B cell (primary cell): ENCODE results near the gene UBAC1.

Source experiments
- EZH2 ChIP-seq: IDR thresholded peaks from 2 replicates; pipeline ENCODE4 v1.6.1; 2012; ENCODE audit warnings: borderline replicate concordance, low read depth, mild to moderate bottlenecking, moderate library complexity, low read length; ENCODE audit not compliant: insufficient read depth, poor library complexity, severe bottlenecking
- TF ChIP-seq, protein P1 (sequence below): fragments of 200-600 bp; IDR thresholded peaks from one replicate; pipeline ENCODE4 v1.8.0; 2022; ENCODE audit warnings: antibody characterized with exemption, mild to moderate bottlenecking

DNA sequence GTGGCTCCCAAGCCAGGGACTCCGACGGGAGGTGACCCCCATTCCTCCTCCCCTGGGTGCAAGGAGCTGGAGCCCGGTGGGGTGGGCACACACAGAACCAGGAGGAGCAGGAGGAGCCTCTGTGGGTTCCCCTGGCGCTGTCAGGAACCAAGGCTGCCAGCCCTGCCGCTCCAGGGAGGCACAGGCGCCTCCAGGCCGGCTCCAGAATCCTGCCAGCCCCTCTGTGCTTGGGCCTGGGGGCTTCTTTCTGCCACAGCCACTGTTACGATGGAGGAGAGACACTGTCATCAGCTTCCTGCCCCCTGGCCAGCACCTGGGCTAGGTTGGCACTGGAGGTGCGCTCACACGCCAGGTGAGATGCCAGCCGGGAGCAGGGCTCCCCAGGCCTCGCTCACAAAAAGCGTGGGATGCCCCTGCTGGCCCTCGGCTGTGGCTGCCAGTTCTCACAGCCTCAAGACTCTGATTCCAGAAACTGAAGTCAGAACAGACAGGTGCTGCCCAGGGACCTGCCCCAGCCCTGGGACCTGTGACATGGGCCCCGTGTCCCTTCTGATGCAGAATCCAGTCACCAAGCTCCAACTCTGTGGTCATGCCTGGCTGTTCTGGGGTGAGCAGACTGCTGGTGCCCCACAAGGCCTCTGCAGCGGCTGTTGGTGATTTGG, 37.4 kb upstream of the UBAC1 start:
- TF ChIP-seq, protein P1, sequence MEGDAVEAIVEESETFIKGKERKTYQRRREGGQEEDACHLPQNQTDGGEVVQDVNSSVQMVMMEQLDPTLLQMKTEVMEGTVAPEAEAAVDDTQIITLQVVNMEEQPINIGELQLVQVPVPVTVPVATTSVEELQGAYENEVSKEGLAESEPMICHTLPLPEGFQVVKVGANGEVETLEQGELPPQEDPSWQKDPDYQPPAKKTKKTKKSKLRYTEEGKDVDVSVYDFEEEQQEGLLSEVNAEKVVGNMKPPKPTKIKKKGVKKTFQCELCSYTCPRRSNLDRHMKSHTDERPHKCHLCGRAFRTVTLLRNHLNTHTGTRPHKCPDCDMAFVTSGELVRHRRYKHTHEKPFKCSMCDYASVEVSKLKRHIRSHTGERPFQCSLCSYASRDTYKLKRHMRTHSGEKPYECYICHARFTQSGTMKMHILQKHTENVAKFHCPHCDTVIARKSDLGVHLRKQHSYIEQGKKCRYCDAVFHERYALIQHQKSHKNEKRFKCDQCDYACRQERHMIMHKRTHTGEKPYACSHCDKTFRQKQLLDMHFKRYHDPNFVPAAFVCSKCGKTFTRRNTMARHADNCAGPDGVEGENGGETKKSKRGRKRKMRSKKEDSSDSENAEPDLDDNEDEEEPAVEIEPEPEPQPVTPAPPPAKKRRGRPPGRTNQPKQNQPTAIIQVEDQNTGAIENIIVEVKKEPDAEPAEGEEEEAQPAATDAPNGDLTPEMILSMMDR = no peak
- no peak for TF ChIP-seq EZH2
